Esophagus squamous epithelium (tissue), 5 donors: ENCODE data around the gene SLC6A2. TPM values are rescaled to one million over a fixed set of nuclear protein-coding genes. Genes with fewer than 3 reads are reported as not detected.
A peak's percentile ranks its signal among the peaks of the same experiment; 100 is the strongest.

Experiments used
- DNase-seq: peaks from one replicate; lab custom pipeline; 2025; lab: John Stamatoyannopoulos, UW
- H3K27ac ChIP-seq, 4 donors: fragments of 200-600 bp; sonication (generic); one replicate each; pipeline ENCODE4 v1.5.1; 2016 to 2019; ENCODE audit warnings: mild to moderate bottlenecking in 1 of 4
- H3K27me3 ChIP-seq, 4 donors: fragments of 200-600 bp; sonication (generic); 1 replicate in 3 of 4; 2 replicates in 1 of 4; pipeline versions ENCODE4 v1.5.1 to v1.6.0; 2017 to 2021; ENCODE audit warnings: antibody characterized with exemption in 1 of 4
- H3K36me3 ChIP-seq, 3 donors: fragments of 200-600 bp; sonication (generic); one replicate each; pipeline ENCODE4 v1.5.1; 2016 to 2019
- H3K4me1 ChIP-seq, 3 donors: fragments of 200-600 bp; sonication (generic); one replicate each; pipeline ENCODE4 v1.5.1; 2017 to 2019
- H3K4me3 ChIP-seq, 4 donors: fragments of 200-600 bp; sonication (generic); 1 replicate in 3 of 4; 2 replicates in 1 of 4; pipeline ENCODE4 v1.5.1; 2016 to 2019; ENCODE audit warnings: mild to moderate bottlenecking in 2 of 4, moderate library complexity in 1 of 4
- H3K9me3 ChIP-seq, 3 donors: fragments of 200-600 bp; sonication (generic); one replicate each; pipeline ENCODE4 v1.5.1; 2016 to 2019
- POLR2A ChIP-seq, 4 donors: fragments of 450-650 bp; IDR thresholded peaks; one replicate each; pipeline ENCODE4 v1.6.1; 2017; ENCODE audit warnings: antibody characterized with exemption in 4 of 4, mild to moderate bottlenecking in 4 of 4, moderate library complexity in 3 of 4
- WGBS, 2 donors: methylation state at CpG; one replicate each; pipeline ENCODE4 v1.1.5; 2018; 5-methylcytosine and 5-hydroxymethylcytosine counted together
- intact Hi-C: fragments of 100-400 bp; cut with DNase I; formaldehyde crosslinking; loops from one replicate; pipeline ENCODE4 v1.15.0; 2022
- total RNA-seq, 4 donors: library from RNA; depleted of rRNA; stranded (reverse); fragments of >200 nt; gene quantifications; one replicate each; pipeline ENCODE4 v1.1.0, GENCODE V29; 2016
- TF ChIP-seq, protein P1 (sequence below), 6 experiments: fragments of 450-650 bp in 4 of 6; fragments of 200-600 bp in 2 of 6; sonication (generic) in 2 of 6; IDR thresholded peaks; one replicate each; pipeline ENCODE4 v1.5.1; 2016 to 2019; ENCODE audit warnings: antibody characterized with exemption in 6 of 6, mild to moderate bottlenecking in 4 of 6, moderate library complexity in 4 of 6
- donor health status: DM: yes; HTN: yes; CAD: no.

Gene SLC6A2
- total RNA-seq, 4 donors from 2014 or later = 0.18 to 0.76 TPM; not detected in 2

DNA sequence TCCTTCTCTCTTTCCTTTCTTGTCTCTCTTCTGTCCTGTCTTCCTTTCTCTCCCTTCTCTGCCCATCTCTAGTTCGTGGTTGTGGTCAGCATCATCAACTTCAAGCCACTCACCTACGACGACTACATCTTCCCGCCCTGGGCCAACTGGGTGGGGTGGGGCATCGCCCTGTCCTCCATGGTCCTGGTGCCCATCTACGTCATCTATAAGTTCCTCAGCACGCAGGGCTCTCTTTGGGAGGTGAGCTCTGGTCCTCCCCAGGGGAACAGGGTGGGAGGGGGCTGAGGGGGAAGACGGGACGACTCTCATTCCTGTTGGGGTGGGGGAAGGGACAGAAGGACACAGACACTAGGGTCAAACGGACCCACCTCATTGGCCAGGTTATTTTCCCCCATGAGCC lies 44.3 kb downstream of the SLC6A2 start:
- no peak overlapping the region for H3K4me3 ChIP-seq
- TF ChIP-seq, protein P1, sequence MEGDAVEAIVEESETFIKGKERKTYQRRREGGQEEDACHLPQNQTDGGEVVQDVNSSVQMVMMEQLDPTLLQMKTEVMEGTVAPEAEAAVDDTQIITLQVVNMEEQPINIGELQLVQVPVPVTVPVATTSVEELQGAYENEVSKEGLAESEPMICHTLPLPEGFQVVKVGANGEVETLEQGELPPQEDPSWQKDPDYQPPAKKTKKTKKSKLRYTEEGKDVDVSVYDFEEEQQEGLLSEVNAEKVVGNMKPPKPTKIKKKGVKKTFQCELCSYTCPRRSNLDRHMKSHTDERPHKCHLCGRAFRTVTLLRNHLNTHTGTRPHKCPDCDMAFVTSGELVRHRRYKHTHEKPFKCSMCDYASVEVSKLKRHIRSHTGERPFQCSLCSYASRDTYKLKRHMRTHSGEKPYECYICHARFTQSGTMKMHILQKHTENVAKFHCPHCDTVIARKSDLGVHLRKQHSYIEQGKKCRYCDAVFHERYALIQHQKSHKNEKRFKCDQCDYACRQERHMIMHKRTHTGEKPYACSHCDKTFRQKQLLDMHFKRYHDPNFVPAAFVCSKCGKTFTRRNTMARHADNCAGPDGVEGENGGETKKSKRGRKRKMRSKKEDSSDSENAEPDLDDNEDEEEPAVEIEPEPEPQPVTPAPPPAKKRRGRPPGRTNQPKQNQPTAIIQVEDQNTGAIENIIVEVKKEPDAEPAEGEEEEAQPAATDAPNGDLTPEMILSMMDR (IDR thresholded peaks at IDR 0.05) = no peak
- no peak for TF ChIP-seq POLR2A (IDR thresholded peaks at IDR 0.05)
- H3K36me3 ChIP-seq = no peaks in the 10 kb centered on the region
- 81 to 91% methylated on average over 5 to 7 of the region's 10 CpGs for WGBS, 2 donors
- no peak for DNase-seq
- no peak overlapping the region for H3K27ac ChIP-seq
- H3K9me3 ChIP-seq = no peaks in the 10 kb centered on the region
- H3K27me3 ChIP-seq = peaks cover 0 to 8% (median 0%) of the 10 kb centered on the region in 4 donors
- H3K4me1 ChIP-seq = peaks cover 0 to 6% (median 0%) of the 10 kb centered on the region in 3 donors
- intact Hi-C loops = no loop called here

DNA sequence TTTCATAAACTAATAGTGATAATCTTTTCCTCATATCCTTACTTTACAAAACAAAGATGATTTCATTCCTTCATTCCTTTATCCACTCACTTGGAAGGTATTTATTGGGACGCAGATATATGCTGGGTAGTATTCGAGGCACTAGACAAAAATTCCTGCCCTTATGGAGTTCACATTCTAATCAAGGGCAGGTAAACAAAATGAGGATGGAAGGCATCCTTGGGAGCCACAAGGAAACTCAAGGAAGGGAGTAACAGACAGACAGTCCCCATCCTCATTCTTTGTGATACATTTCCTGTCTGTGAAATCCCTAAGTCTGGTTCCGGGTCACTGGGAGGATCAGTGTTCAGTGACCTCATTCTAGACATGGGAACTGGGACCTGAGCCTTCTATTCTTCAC lies 45.2 kb downstream of the SLC6A2 start:
- intact Hi-C loops = no loop called here
- 85 to 86% methylated on average over 3 of the region's 3 CpGs for WGBS, 2 donors
- DNase-seq = no peak
- Histone ChIP-seq H3K4me1 (peaks cover 0 to 6% (median 0%) of the 10 kb centered on the region in 3 donors), H3K27me3 (peaks cover 0 to 8% (median 0%) of the 10 kb centered on the region in 4 donors), H3K27ac (no peak overlapping the region), H3K36me3 (no peaks in the 10 kb centered on the region), H3K9me3 (no peaks in the 10 kb centered on the region), H3K4me3 (no peak overlapping the region)
- TF ChIP-seq, protein P1 (IDR thresholded peaks at IDR 0.05) = no peak
- no peak for TF ChIP-seq POLR2A (IDR thresholded peaks at IDR 0.05)

DNA sequence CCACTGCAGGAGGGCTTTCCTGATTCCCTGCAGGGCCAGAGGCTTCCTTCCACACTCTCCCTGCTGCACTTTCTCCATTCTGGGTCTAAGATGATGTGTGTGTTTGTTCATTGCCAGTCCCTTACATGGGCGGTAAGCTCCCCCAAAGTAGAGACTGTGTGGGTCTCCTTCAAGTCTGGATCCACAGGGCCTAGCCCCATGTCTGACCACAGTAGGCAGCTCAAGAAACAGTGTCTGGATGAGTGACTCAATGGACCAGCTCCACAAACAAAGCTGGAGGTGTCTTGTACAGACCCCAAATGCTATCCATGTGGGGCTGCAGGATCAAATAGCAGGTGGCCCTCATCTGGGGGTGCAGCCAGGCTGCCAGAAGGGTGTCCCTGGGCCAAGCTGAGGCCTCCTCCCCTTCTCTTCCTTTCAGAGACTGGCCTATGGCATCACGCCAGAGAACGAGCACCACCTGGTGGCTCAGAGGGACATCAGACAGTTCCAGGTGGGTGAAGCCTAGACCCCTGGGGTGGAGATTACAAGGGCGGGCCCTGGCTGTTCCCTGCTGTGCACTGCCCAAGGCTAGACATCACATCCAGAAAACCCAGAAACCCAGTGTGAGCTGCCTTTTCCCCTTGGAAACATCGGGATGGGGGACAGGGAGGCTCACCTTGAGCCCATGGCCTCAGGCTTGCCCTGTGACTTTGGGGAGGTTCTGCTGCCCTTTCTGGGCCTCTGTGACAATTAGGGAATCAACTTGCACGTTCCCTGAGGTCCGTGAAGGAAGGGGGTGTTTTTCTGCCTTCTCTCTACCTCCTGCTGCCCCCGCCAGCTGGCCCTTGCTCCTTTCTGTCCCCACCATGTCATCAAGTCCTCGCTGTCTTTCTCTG lies 45.9 kb downstream of the SLC6A2 start:
- intact Hi-C loops = loop anchor here (2.0 kb wide), 1 partner anchor 237 kb away; no protein-coding TSS in a partner anchor
- 71 to 88% methylated on average over 3 to 7 of the region's 9 CpGs for WGBS, 2 donors
- peaks cover 0 to 6% (median 0%) of the 10 kb centered on the region in 3 donors for H3K4me1 ChIP-seq

GRCh38 chr16:55703003-55704001 lies 47.5 kb downstream of the SLC6A2 start:
- no peak overlapping the region for H3K4me3 ChIP-seq
- intact Hi-C loops = loop anchor here (2.0 kb wide), 1 partner anchor 239 kb away; no protein-coding TSS in a partner anchor
- H3K27me3 ChIP-seq = peaks cover 0 to 8% (median 0%) of the 10 kb centered on the region in 4 donors
- 36 to 38% methylated on average over 8 to 10 of the region's 10 CpGs for WGBS, 2 donors
- H3K9me3 ChIP-seq = no peaks in the 10 kb centered on the region
- H3K36me3 ChIP-seq = no peaks in the 10 kb centered on the region
- TF ChIP-seq, protein P1 (IDR thresholded peaks at IDR 0.05) = peak in 5 of 6 experiments; percentile 40 to 64 (median 51)
- TF ChIP-seq POLR2A (IDR thresholded peaks at IDR 0.05) = no peak
- no peak overlapping the region for H3K27ac ChIP-seq
- H3K4me1 ChIP-seq = peaks cover 0 to 6% (median 0%) of the 10 kb centered on the region in 3 donors
- DNase-seq = no peak

More for the DNA sequence above, 45.9 kb downstream of the SLC6A2 start:
- no peak for TF ChIP-seq POLR2A (IDR thresholded peaks at IDR 0.05)
- TF ChIP-seq, protein P1 (IDR thresholded peaks at IDR 0.05) = peak in 5 of 6 experiments; percentile 65 to 77 (median 73)
- Histone ChIP-seq H3K9me3 (no peaks in the 10 kb centered on the region), H3K36me3 (no peaks in the 10 kb centered on the region), H3K27ac (no peak overlapping the region), H3K27me3 (peaks cover 0 to 8% (median 0%) of the 10 kb centered on the region in 4 donors), H3K4me3 (no peak overlapping the region)
- DNase-seq = no peak
